GM18873 (cell line): Measurements from ENCODE around the gene PRPF40A.
A peak's percentile ranks its signal among the peaks of the same experiment; 100 is the strongest.

Experiments
- ATAC-seq: cut with Tn5 transposase; IDR thresholded peaks from one replicate; pipeline ENCODE4 v1.9.1; 2021; ENCODE audit warnings: mild to moderate bottlenecking, moderate library complexity, moderate number of reproducible peaks; ENCODE audit not compliant: unreplicated experiment, low FRiP score

PRPF40A gene

DNA sequence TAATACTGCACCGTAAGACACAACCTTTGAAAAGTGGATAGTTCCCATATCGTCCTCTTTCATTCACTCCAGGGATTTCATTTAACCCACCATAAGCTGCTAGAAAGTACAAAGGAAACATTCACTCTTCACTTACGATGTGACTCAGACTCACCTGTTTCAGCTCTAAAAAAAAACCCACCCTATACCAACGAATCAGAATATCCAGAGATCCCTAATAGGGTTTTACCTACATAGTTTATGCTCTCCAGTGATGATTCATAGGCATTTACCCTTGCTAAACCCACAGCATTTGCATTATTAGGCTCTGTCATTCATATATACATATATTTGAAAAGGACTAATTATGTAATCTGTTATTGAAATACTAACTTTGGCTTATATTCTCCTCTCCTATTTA is 60.2 kb downstream of the PRPF40A start:
- peak; percentile 65 for ATAC-seq

DNA sequence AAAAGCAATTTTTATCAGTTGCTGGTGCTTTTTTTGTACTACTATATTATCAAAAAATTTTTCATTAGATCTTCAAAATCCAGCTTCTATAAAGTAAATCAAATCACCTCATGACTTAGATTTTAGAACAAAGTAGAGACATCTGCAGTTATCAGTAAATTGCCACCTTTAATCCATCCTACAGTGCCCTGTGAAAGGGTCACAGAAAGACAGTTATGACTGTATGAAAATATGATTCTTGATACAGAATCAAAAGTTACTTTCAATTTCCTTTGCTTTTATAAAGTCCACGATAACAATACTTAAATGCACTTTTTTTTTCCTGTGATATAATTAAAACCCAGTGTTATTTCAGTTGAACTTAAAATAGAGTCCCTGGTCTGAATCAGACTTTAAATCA is 61.4 kb downstream of the PRPF40A start:
- no peak for ATAC-seq

DNA sequence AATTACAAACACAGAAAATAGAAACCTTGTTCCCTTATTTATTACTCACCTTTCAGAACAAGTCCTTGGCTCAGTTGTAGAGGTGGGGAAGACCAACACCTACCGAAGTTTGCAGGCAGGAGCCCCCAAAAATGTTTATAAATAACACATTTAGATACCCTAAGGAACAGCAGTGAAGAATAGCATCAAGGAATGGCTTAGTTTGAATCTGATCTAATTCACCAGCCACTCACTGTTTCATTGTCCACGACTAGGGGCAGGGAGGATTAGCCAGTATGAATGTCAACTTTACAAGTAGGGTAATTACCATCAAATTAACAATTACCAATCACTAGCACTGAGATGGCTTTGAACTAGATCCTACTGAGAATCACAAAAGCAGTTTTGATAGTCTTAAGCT is 65.4 kb downstream of the PRPF40A start:
- ATAC-seq, result no peak

DNA sequence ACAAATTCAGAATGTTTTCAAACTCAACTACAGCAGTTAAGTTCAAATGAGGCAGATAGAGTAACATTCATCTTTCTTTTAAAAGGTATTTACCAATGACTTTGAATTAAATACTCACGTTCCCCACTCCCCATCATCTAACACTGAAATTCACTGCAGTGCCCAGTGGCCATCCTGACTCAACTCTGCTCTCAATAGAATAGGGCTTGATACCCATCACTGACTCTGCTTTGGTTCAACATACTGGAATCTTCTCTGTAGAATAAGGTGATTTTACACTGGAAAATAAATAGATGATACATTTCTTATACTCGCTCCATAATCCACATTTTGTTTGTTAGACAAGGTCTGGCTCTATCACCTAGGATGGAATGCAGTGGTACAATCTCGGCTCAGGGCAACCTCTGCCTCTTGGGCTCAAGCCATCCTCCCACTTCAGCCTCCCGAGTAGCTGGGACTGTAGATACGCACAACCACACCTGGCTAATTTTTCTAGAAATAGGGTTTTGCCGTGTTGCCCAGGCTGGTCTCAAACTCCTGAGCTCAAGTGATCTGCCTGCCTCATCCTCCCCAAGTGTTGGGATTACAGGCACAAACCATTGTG is 66.4 kb downstream of the PRPF40A start:
- ATAC-seq, result no peak

DNA sequence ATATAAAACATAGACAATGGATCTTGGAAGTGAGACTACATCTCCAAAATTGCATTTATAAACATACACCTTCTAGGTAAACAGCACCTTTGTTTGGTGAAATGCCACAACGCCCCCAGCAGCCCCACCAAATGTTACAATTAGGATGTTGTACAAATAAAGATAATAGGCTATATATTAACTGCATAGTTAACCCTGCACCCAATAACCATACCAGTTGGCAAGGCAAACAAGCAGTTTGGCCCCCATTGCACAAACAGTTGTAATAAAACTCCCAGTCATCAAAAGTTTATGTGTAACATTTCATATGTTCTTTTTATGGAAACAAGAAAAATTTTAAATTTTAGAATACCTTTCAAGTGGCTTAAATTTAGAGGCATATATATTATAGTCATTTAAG is 67.3 kb downstream of the PRPF40A start:
- no peak for ATAC-seq

DNA sequence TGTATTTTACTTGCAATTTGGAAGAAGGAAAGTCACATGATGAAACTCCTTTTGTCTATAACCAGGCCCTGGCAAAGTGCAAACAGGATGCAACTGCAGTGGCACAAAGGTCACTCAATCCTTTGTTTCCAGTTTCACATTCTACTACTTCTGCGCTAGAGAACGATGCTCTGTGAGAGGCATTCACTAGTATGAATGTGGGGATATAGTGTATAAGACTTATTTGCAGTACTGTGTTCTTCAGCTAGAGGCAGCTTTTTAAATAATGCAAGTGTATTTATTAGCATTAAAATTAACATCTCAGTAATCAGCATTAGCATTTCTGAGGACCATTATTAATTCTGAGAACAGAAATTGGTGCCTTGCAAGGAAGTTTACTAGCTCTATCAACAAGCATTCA is 68.9 kb downstream of the PRPF40A start:
- no peak for ATAC-seq

DNA sequence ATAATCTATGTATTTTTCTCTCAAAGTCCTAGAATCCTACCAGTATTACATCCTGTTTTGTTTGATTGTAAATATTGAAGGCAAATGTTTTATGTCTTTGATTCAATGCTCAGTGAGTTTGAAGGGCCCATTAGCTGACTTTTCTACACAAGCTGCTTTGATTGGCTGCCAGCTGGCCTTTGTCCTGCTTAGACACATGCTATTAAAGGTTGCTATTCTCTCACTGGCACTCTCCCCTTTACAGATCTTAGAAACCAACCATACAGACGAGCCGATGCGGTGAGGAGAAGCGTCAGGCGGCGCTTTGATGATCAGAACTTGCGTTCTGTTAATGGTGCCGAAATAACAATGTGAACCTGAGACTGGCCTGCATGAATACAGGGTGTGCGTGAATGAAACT is 69.7 kb downstream of the PRPF40A start:
- ATAC-seq, result no peak

DNA sequence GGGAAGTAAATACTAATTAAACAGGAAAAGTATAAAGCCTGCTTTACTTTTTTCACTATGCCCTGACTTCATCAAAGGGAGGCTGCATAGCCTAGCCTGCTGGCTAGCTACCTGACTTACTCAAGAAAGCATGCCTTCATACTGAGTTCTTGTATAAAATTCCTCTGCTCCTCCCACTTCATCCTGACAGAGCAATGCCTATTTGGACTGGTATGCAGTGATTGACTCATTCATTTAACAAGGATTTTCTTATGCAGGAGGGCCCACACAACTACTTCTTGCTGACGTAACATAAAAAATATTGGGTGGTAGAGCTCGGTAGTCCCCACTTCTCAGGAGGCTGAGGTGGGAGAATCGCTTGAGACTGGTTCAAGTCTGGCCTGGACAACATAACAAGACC is 70.5 kb downstream of the PRPF40A start:
- ATAC-seq, result no peak

DNA sequence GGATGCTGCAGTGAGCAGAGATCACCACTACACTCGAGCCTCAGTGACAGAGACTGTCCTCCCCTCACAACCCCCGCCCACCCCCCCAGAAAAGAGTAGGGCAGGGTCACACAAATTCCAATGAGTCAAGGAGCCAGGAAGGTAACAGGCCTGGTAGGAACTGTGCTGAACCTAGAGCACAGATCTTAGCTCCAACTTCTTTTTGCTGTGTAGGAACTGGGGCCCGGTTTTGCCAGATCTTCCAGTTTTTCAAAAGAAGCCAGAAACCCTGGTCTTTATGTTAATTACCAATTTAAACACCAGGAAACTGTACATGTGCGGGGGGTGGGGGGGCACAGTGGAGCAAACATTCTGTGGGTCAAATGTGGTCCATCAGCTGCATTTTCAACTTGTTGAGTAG is 71.0 kb downstream of the PRPF40A start:
- no peak for ATAC-seq

DNA sequence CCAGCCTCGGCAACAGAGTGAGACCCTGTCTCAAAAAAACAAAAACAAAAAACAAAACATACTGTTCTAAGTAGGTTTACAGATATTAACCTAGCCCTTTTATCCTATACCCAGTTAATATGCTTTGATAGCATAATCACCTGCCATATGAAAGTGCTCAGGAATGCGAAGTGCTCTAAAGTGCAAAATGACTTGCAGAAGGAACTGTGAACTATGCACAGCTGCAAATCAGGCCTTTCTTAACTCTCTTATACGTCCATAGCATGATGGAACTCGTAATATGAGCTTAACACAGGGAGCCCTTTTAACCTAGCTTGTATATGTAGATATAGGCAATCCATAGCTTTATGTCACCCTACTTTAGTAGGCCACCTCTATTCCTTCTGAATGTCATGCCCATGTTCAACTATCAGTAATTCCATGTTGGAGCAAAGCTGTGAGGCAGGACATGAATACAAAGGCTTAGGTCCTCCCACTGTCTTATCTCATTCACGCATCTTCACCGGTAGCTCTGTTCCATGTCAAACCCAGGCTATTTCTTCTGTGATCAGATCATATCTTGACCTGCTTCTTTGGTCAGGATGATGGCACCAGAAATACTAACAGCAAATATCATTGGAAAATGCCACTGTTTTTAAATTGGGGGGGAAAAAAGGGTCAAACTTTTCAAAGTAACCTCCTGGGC is 72.9 kb downstream of the PRPF40A start:
- ATAC-seq, result no peak

DNA sequence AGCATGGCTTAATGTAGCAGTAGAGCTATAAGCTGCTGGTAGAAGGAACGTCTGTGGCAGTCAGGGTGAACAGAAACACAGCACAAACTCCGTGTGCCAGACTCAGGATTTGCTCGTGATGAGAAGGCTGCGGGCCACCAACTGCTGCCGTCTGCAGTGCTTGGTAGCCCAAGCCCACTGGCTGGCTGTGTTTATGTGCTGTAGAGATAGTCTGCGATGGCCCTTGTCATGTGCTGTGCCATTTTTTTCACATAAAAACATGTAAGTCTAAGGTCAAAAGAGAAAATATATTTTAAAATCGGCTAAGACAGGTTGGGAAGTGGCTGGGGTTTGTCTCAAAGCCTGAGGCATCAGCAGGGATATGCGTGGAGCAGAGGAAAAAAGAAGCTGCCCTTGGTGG is 78.7 kb downstream of the PRPF40A start:
- ATAC-seq, result no peak

DNA sequence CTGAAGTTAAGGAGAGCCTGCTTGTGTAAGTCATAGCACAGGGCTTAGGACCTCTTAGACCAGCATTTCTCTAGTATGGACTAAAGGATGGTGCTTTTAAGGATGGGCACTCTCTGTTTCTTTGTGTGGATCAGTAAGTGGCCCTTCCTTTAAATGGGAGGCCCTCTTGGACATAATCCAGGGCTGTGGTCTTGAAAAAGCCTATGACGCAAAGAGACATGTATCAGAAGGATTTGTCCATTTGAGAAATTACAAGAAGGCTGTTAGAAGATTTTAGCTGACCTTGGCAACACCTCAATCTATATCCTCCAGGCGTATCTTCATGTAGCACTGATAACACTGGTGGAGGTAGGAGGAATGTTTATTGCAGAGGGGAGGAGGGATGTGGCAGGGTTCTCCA is 79.2 kb downstream of the PRPF40A start:
- ATAC-seq, result no peak

DNA sequence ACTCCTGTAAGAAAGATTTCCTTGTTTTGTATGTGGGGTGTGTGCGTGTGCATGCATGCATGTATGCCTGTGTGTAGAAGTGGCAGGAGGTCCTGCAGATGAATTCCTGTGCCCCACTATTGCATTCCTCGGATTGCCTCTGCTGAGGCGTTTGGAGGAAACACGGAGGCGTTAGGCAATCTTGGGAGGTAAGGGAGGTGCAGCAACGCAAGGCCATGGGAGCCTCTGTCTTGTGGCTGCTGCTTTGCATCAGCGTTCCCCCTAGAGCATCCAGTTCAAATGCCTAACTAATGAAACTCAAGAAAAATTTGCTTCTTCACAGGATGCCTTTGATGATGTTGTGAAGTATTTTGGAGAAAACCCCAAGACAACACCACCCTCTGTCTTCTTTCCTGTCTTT is 80.0 kb downstream of the PRPF40A start:
- no peak for ATAC-seq

DNA sequence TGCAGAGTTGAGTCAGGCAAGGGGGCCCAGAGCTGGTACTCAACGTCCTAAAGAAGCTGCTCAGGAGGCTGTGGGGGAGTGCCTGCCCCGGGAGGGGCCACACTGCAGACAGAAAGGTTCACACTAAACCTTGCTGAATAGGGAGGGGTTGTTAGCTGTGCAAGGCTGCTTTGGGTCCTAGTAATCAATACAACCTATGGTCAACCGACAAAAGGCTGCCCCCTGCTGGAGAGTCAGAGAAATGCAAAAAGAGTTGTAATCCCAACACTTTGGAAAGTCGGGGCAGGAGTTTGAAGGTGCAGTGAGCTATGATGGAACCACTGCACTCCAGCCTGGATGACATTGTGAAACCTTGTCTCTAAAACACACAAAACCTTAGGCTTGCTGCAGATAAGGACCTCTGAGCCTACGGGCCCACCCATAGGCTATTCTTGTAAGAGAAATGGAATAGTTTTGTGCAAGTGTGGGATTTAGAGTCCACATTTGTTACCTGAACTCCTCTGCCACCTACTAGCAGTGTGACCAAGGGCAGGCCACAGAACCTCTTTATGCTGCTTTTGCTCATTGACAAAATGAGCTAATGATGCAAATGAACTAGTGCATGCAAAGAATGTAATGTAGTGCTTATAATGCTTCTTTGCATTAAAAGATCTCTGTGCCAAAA is 81.5 kb downstream of the PRPF40A start:
- ATAC-seq, result no peak

DNA sequence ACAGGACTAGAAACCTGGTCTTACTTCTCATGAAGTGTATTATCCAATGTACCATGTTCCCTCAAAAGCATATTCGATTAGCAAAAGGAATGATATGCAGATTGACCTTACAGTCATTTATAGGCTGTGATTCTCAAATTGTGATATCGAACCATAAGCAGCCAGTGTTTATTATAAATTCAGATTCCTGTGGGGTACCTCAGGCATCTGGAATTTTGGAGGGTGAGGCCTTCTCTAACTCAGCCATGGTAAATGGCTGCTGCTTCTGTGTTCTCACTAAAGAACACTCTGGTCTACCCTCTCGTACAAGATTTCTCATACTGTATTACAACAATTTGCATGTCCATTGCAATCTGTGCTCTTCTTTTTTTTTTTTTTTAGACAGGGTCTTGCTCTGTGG is 84.5 kb downstream of the PRPF40A start:
- no peak for ATAC-seq

DNA sequence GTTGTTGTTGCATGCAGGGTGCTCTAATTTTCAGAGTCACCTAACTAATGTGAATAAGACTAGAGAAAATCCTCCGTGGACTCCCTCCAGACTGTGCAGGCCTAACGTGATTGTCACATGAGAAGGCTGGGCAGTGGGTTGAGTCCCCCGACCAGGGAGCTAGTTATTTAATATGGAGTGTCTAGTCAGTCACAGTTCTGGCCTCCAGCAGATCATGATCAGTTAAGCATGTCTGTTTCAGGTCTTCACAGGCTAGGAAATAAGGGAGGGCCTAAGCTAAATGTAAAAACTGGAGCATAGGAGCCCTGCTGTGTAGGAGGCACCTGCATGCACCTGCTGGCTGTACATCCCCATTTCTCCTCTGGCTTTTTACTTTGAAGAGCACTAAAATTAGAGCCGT is 86.8 kb downstream of the PRPF40A start:
- ATAC-seq, result no peak

DNA sequence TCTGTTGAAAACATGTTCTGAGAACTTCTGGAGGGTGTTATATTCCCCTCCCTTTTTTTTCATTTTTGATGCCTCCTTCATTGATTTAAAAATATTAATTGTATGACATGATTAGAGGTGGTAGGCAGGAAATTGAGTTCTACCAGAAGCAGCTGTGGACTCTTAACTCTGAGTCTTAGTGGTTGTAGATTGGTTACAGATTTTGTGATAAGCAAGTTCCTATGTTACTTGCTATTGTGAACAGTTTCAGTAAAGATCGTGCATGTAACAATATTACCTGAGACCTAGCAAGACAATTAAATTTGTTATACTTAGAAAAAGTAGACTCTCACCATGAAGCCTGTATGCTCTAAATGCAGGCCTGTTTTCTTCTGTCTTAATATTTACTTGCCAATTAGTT is 88.1 kb downstream of the PRPF40A start:
- no peak for ATAC-seq

DNA sequence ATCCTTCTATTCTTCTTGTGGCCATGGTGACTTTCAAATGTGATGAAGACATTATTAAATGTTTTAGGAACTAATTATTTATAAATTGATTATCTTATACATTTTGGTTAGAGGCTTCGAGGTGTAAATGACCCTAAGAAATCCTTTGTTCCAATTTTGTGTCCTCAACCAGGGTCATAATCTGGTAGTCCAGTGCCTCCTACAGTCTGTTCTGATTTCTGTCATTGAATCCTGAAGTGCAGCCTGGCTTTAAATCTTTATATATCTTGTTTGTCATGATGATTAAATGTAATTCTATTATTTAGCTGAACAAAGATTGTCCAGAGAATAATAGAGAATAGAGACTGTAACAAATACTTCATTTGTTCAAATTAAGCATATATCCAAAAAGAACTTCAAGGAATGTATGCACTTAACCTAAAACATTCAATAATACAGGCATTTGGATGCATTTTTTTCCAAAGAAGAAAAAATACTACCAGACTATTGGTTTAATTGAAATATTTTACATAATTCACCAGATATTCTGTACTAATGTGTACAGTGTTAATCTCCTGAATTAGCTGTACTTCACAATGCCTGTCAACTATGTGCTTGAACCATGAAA is 89.8 kb downstream of the PRPF40A start:
- ATAC-seq, result no peak

DNA sequence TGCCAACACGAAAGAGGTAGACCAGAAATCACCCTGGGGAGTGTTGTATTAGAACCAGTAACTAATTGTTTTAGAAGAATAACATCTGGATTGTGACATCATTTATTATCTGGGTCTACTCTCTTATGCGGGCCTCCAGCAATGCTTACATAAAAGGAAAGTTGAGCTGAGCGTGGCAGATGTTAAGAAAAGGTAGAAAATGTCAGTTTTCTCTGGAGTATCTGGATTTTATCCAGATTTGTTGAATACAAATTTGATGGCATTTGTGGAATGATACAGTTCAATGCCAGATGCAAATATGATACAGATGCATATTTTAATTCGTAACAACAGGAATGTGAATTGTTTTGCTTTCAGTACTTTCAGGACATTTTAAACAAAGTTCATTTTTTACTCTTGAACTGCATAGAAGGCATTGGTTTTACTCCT is 90.3 kb downstream of the PRPF40A start:
- ATAC-seq, result no peak

DNA sequence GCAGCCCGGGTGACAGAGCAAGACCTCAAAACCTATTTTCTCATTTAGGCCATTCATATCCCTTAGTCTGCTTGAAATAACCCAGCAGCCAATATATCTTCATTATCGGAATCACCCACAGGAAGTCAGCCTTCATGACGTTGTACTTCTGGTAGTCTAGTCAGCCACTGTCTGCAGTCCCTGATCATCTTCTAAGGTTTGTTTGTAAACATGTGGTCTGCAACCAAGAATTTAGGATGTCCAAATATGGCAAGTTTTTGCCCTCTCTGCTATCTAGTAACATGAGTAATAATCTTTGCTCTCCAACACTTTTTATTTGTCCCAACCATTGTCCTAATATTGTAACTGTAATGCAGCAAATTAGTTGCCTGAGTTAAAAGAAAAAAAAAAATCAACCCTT is 92.5 kb downstream of the PRPF40A start:
- no peak for ATAC-seq

DNA sequence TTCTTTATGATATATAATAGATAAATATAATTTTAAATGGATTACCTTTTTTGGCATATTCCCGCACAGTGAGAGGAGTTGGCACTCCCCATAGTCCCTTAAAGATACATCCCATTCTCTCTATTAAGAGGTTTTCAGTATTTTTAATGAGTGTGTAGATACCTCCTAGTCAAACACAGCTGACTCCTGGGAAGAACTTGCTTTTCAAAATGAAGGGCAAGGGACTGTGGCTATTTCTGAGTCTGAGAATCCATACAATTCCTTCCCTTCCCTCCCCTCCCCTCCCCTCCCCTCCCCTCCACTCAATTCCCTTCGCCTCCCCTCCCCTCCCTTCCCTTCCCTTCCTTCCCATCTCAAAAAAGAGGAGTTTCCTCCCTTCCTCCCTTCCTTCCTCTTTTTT is 93.5 kb downstream of the PRPF40A start:
- ATAC-seq, result no peak
